ENCODE measurements around the gene TUBA1B. TPM values are rescaled to one million over a fixed set of nuclear protein-coding genes. Genes with fewer than 3 reads are reported as not detected.

Gene TUBA1B
- total and polyA plus RNA-seq, 2 of the 8 experiments (the other 6 are each of a cell fraction or from before 2014, with no cell fraction given): 2,092 to 6,837 TPM

DNA sequence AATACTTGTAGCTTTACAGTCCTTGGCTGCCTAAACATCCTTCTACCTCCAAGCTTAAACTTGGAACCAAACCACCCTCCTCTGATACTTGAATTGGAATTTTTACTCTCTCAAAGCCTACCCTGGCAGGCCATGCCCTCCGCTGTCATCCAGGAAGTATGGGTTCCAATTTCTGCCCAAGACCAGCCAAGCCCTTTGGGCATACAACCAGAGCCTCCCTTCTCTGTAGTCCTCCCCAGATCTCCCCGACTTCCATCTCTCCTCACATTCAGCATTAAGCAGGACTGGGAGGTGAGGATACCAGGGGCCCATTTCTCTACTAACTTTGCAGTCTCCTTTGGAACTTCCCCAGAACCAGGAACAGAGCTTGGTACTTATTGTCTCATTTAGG, 36.2 kb downstream of the TUBA1B start:
- H3K23me2 ChIP-seq (ENCODE audit: low read depth, low read length): peaks cover 8% of the 10 kb centered on the region
- no peaks in the 10 kb centered on the region for H3K79me1 ChIP-seq (ENCODE audit: low read depth, low read length)
- no peak overlapping the region for H3K18ac ChIP-seq (ENCODE audit: extremely low read depth, low read length)
- H4K5ac ChIP-seq (ENCODE audit: insufficient read length, low read depth, low read length): no peak overlapping the region
- no peak overlapping the region for H3K9ac ChIP-seq (replicated peaks in 1 of 4; ENCODE audit: extremely low read depth in 1 of 4, low read depth in 3 of 4, low read length in 3 of 4)
- no peak overlapping the region for H4K8ac ChIP-seq (ENCODE audit: extremely low read depth, insufficient read depth, low read length)
- WGBS, 2 experiments (ENCODE audit: extremely low coverage in 1 of 2, insufficient coverage in 1 of 2, insufficient read length in 1 of 2, insufficient replicate concordance in 2 of 2, low coverage in 1 of 2, low lambda C conversion rate in 2 of 2, missing lambda C conversion rate in 1 of 2): 75% methylated on average over 2 of the region's 2 CpGs; no CpG with 5 or more reads in 1 of the 2 experiments
- CTCF ChIA-PET (ENCODE audit: partially characterized antibody): interaction anchor here (1.1 to 11.2 kb wide), 10 partner anchors 9 to 138 kb away, joined by 3 to 178 read pairs (median 10); partner anchors contain the start of genes LMBR1L and RHEBL1
- peaks cover 2 to 8% (median 4%) of the 10 kb centered on the region in 4 experiments; a peak in 4 of 8 replicates for H3K36me3 ChIP-seq (ENCODE audit: control insufficient read depth in 2 of 4, insufficient read depth in 4 of 4, low read length in 3 of 4)
- no peak overlapping the region for H3K27ac ChIP-seq (ENCODE audit: low read depth, low read length)
- no peak overlapping the region for H2BK5ac ChIP-seq (ENCODE audit: low read depth, low read length)
- FAIRE-seq (no peak), DNase-seq (ENCODE audit: low read depth in 1 of 2, low spot score in 2 of 2) (no peak)
- no peak overlapping the region for H2AK5ac ChIP-seq (ENCODE audit: low read depth, low read length)
- H4K91ac ChIP-seq (replicated peaks; ENCODE audit: insufficient read length, low read length): no peak overlapping the region
- H2BK12ac ChIP-seq (ENCODE audit: low read depth, low read length): no peak overlapping the region
- no peak overlapping the region for H2BK15ac ChIP-seq (ENCODE audit: low read length)
- no peak overlapping the region for H3K56ac ChIP-seq (replicated peaks; ENCODE audit: insufficient read length, low read depth, low read length)
- no peak overlapping the region for H2AFZ ChIP-seq (ENCODE audit: low read length)
- POLR2A ChIA-PET (ENCODE audit: partially characterized antibody): interaction anchor here (0.8 to 6.4 kb wide), 13 partner anchors 8 to 170 kb away, joined by 3 to 66 read pairs (median 6); partner anchors contain the start of genes FKBP11, LMBR1L, RHEBL1 and TUBA1B
- peak overlapping the region; percentile 71 to 89 for H3K4me2 ChIP-seq (ENCODE audit: insufficient read depth in 1 of 2, low read depth in 2 of 2, low read length in 2 of 2)
- no peak overlapping the region for H3K14ac ChIP-seq (ENCODE audit: insufficient read length)
- peak overlapping the region in 2 of 4 experiments; percentile 5 to 54; a peak in 3 of 8 replicates for H3K4me3 ChIP-seq (ENCODE audit: extremely low read depth in 1 of 4, insufficient read depth in 2 of 4, low read depth in 3 of 4, low read length in 4 of 4)
- no peak overlapping the region for H3K4ac ChIP-seq (replicated peaks; ENCODE audit: insufficient read length, low read depth, low read length)
- no peaks in the 10 kb centered on the region for H3K79me2 ChIP-seq (ENCODE audit: control insufficient read depth in 1 of 2, insufficient read depth in 2 of 2, low read length in 2 of 2)
- no peak overlapping the region for H3K23ac ChIP-seq (ENCODE audit: insufficient read length)
- H3K27me3 ChIP-seq (replicated peaks in 1 of 4; ENCODE audit: control insufficient read depth in 3 of 4, extremely low read depth in 1 of 4, insufficient read depth in 3 of 4, low read length in 3 of 4): peaks cover 38 to 55% (median 54%) of the 10 kb centered on the region in 4 experiments
- H4K20me1 ChIP-seq (replicated peaks in 1 of 2; ENCODE audit: control insufficient read depth in 1 of 2, insufficient read depth in 2 of 2, low read length in 2 of 2): peaks cover 2 to 5% of the 10 kb centered on the region in 2 experiments
- no peaks in the 10 kb centered on the region; a peak in 1 of 4 replicates for H3K9me3 ChIP-seq (ENCODE audit: insufficient read depth in 2 of 2, low read depth in 1 of 2, low read length in 1 of 2)
- no peak overlapping the region for H2BK120ac ChIP-seq (replicated peaks; ENCODE audit: low read depth, low read length)
- peaks cover 0 to 33% (median 14%) of the 10 kb centered on the region in 4 experiments; a peak in 5 of 7 replicates for H3K4me1 ChIP-seq (replicated peaks in 1 of 4; ENCODE audit: control insufficient read depth in 3 of 4, insufficient read depth in 4 of 4, low read length in 3 of 4)
- H2BK20ac ChIP-seq (ENCODE audit: low read length): no peak overlapping the region
- peak in 1 of 2 experiments; percentile 31; a peak in 1 of 3 replicates for TF ChIP-seq POLR2A (IDR thresholded peaks at IDR 0.05; ENCODE audit: control extremely low read depth in 1 of 2, low read depth in 2 of 2, low read length in 2 of 2)
- TF ChIP-seq, protein P1, sequence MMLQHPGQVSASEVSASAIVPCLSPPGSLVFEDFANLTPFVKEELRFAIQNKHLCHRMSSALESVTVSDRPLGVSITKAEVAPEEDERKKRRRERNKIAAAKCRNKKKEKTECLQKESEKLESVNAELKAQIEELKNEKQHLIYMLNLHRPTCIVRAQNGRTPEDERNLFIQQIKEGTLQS (IDR thresholded peaks at IDR 0.05; ENCODE audit: insufficient read depth, low read depth, low read length): no peak
- no peak for TF ChIP-seq EP300 (IDR thresholded peaks at IDR 0.05; ENCODE audit: borderline replicate concordance in 1 of 2, low read depth in 2 of 2, low read length in 2 of 2)
